H4 (cell line): ENCODE results near the gene PBRM1. TPM values are rescaled to one million over a fixed set of nuclear protein-coding genes. Genes with fewer than 3 reads are reported as not detected.

ENCODE experiments used
- DNase-seq: peaks from one replicate; pipeline ENCODE4 v3.0.0-alpha.2; 2015; ENCODE audit warnings: low spot score
- total RNA-seq: library from RNA; depleted of rRNA; stranded (reverse); fragments of >200 nt; shearing (Covaris generic); gene quantifications from 2 replicates; pipeline ENCODE4 v1.2.3, GENCODE V29; 2014

Gene PBRM1
- total RNA-seq, 1 experiment from 2014 or later = 17.4 TPM

GRCh38 chr3:52574056-52574965 lies 111.4 kb downstream of the PBRM1 start:
- DNase-seq = no peak

GRCh38 chr3:52572221-52572620 lies 113.5 kb downstream of the PBRM1 start:
- DNase-seq = no peak

GRCh38 chr3:52570076-52570475 lies 115.6 kb downstream of the PBRM1 start:
- DNase-seq = no peak

GRCh38 chr3:52568069-52568468 lies 117.6 kb downstream of the PBRM1 start:
- no peak for DNase-seq

GRCh38 chr3:52563984-52564383 lies 121.7 kb downstream of the PBRM1 start:
- DNase-seq = no peak

GRCh38 chr3:52561028-52561747 lies 124.5 kb downstream of the PBRM1 start:
- no peak for DNase-seq

- no peak for DNase-seq
Measured at GRCh38 chr3:52558436-52558835, 127.3 kb downstream of the PBRM1 start.

- no peak for DNase-seq
Measured at GRCh38 chr3:52557011-52557960, 128.4 kb downstream of the PBRM1 start.

GRCh38 chr3:52555056-52555455 lies 130.7 kb downstream of the PBRM1 start:
- DNase-seq = no peak

GRCh38 chr3:52554026-52554755 lies 131.5 kb downstream of the PBRM1 start:
- no peak for DNase-seq

- DNase-seq = no peak
Measured at GRCh38 chr3:52552089-52552488, 133.6 kb downstream of the PBRM1 start.

- DNase-seq = no peak
Measured at GRCh38 chr3:52551118-52551517, 134.6 kb downstream of the PBRM1 start.

GRCh38 chr3:52547143-52547542 lies 138.6 kb downstream of the PBRM1 start:
- no peak for DNase-seq

- no peak for DNase-seq
Measured at GRCh38 chr3:52546111-52546901, 139.4 kb downstream of the PBRM1 start.

GRCh38 chr3:52544937-52545336 lies 140.8 kb downstream of the PBRM1 start:
- no peak for DNase-seq

- DNase-seq = no peak
Measured at GRCh38 chr3:52541050-52541449, 144.7 kb downstream of the PBRM1 start.

- no peak for DNase-seq
Measured at GRCh38 chr3:52539010-52539653, 146.6 kb downstream of the PBRM1 start.

GRCh38 chr3:52537726-52538421 lies 147.8 kb downstream of the PBRM1 start:
- DNase-seq = no peak

GRCh38 chr3:52537165-52537620 lies 148.5 kb downstream of the PBRM1 start:
- DNase-seq = no peak
